Measurements from ENCODE around the gene ZBTB7C. TPM values are rescaled to one million over a fixed set of nuclear protein-coding genes. Genes with fewer than 3 reads are reported as not detected.

Gene ZBTB7C
- total and polyA plus RNA-seq, 2 experiments from 2014 or later = 2.3 to 5.5 TPM

- no peaks in the 10 kb centered on the region for H3K36me3 ChIP-seq
- H3K27ac ChIP-seq = no peak overlapping the region
- no peak for DNase-seq (ENCODE audit: low read depth in 1 of 2, low spot score in 1 of 2)
- H3K27me3 ChIP-seq = no peaks in the 10 kb centered on the region
- H3K9me3 ChIP-seq (ENCODE audit: low read depth) = no peaks in the 10 kb centered on the region
- TF ChIP-seq CTCF (IDR thresholded peaks at IDR 0.05; ENCODE audit: low read depth, low read length) = no peak
- no peak overlapping the region for H3K4me3 ChIP-seq
- peaks cover 4% of the 10 kb centered on the region for H3K4me1 ChIP-seq (ENCODE audit: low read depth)
Measured at GRCh38 chr18:48325115-48325665, 84.0 kb downstream of the ZBTB7C start.

- Histone ChIP-seq H3K27ac (no peak overlapping the region), H3K4me1 (ENCODE audit: low read depth) (peaks cover 8% of the 10 kb centered on the region), H3K27me3 (no peaks in the 10 kb centered on the region), H3K4me3 (no peak overlapping the region), H3K9me3 (ENCODE audit: low read depth) (no peaks in the 10 kb centered on the region), H3K36me3 (no peaks in the 10 kb centered on the region)
- TF ChIP-seq CTCF (IDR thresholded peaks at IDR 0.05; ENCODE audit: low read depth, low read length) = no peak
- DNase-seq (ENCODE audit: low read depth in 1 of 2, low spot score in 1 of 2) = no peak
Measured at GRCh38 chr18:48324651-48325050, 84.5 kb downstream of the ZBTB7C start.

GRCh38 chr18:48323151-48323550, 86.0 kb downstream of the ZBTB7C start:
- TF ChIP-seq CTCF (IDR thresholded peaks at IDR 0.05; ENCODE audit: low read depth, low read length) = no peak

GRCh38 chr18:48321536-48321935, 87.6 kb downstream of the ZBTB7C start:
- Histone ChIP-seq H3K27me3 (no peaks in the 10 kb centered on the region), H3K36me3 (no peaks in the 10 kb centered on the region), H3K4me1 (ENCODE audit: low read depth) (peaks cover 8% of the 10 kb centered on the region), H3K9me3 (ENCODE audit: low read depth) (no peaks in the 10 kb centered on the region), H3K27ac (no peak overlapping the region), H3K4me3 (no peak overlapping the region)
- no peak for TF ChIP-seq CTCF (IDR thresholded peaks at IDR 0.05; ENCODE audit: low read depth, low read length)
- no peak for DNase-seq (ENCODE audit: low read depth in 1 of 2, low spot score in 1 of 2)

More at GRCh38 chr18:48323151-48323550, 86.0 kb downstream of the ZBTB7C start:
- no peak overlapping the region for H3K27ac ChIP-seq
- no peaks in the 10 kb centered on the region for H3K9me3 ChIP-seq (ENCODE audit: low read depth)
- no peak for DNase-seq (ENCODE audit: low read depth in 1 of 2, low spot score in 1 of 2)
- H3K27me3 ChIP-seq = no peaks in the 10 kb centered on the region
- H3K36me3 ChIP-seq = no peaks in the 10 kb centered on the region
- H3K4me1 ChIP-seq (ENCODE audit: low read depth) = peaks cover 8% of the 10 kb centered on the region
- no peak overlapping the region for H3K4me3 ChIP-seq

GRCh38 chr18:48321121-48321520, 88.1 kb downstream of the ZBTB7C start:
- Histone ChIP-seq H3K9me3 (ENCODE audit: low read depth) (no peaks in the 10 kb centered on the region), H3K4me1 (ENCODE audit: low read depth) (peaks cover 8% of the 10 kb centered on the region), H3K36me3 (no peaks in the 10 kb centered on the region), H3K4me3 (no peak overlapping the region), H3K27ac (no peak overlapping the region), H3K27me3 (no peaks in the 10 kb centered on the region)
- TF ChIP-seq CTCF (IDR thresholded peaks at IDR 0.05; ENCODE audit: low read depth, low read length) = no peak
- no peak for DNase-seq (ENCODE audit: low read depth in 1 of 2, low spot score in 1 of 2)

GRCh38 chr18:48320639-48320945, 88.6 kb downstream of the ZBTB7C start:
- H3K27ac ChIP-seq = no peak overlapping the region
- no peaks in the 10 kb centered on the region for H3K9me3 ChIP-seq (ENCODE audit: low read depth)
- no peak for TF ChIP-seq CTCF (IDR thresholded peaks at IDR 0.05; ENCODE audit: low read depth, low read length)
- peaks cover 8% of the 10 kb centered on the region for H3K4me1 ChIP-seq (ENCODE audit: low read depth)
- no peak overlapping the region for H3K4me3 ChIP-seq
- H3K36me3 ChIP-seq = no peaks in the 10 kb centered on the region
- no peak for DNase-seq (ENCODE audit: low read depth in 1 of 2, low spot score in 1 of 2)
- H3K27me3 ChIP-seq = no peaks in the 10 kb centered on the region

All from cardiac muscle cell (in vitro differentiated cells and primary cell).